ENCODE results near the gene SLC25A31.

Gene SLC25A31

GRCh38 chr4:127781300-127782024 lies 51.3 kb downstream of the SLC25A31 start:
- in situ Hi-C loops (cut with MboI; ENCODE audit: low pct_unique_long_range_greater_than_20kb, low sequenced_read_pairs, unreplicated experiment), result no loop called here
- DNase-seq (ENCODE audit: low spot score), result peak; percentile 12
- TF ChIP-seq, protein P1, sequence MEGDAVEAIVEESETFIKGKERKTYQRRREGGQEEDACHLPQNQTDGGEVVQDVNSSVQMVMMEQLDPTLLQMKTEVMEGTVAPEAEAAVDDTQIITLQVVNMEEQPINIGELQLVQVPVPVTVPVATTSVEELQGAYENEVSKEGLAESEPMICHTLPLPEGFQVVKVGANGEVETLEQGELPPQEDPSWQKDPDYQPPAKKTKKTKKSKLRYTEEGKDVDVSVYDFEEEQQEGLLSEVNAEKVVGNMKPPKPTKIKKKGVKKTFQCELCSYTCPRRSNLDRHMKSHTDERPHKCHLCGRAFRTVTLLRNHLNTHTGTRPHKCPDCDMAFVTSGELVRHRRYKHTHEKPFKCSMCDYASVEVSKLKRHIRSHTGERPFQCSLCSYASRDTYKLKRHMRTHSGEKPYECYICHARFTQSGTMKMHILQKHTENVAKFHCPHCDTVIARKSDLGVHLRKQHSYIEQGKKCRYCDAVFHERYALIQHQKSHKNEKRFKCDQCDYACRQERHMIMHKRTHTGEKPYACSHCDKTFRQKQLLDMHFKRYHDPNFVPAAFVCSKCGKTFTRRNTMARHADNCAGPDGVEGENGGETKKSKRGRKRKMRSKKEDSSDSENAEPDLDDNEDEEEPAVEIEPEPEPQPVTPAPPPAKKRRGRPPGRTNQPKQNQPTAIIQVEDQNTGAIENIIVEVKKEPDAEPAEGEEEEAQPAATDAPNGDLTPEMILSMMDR (IDR thresholded peaks at IDR 0.05; ENCODE audit: extremely low read depth, insufficient read depth, missing control alignments), result no peak

- TF ChIP-seq, protein P1 (IDR thresholded peaks at IDR 0.05; ENCODE audit: extremely low read depth, insufficient read depth, missing control alignments), result no peak
- in situ Hi-C loops (cut with MboI; ENCODE audit: low pct_unique_long_range_greater_than_20kb, low sequenced_read_pairs, unreplicated experiment), result no loop called here
- peak; percentile 93 for DNase-seq (ENCODE audit: low spot score)
Measured at GRCh38 chr4:127782025-127782274, 51.8 kb downstream of the SLC25A31 start.

DNA sequence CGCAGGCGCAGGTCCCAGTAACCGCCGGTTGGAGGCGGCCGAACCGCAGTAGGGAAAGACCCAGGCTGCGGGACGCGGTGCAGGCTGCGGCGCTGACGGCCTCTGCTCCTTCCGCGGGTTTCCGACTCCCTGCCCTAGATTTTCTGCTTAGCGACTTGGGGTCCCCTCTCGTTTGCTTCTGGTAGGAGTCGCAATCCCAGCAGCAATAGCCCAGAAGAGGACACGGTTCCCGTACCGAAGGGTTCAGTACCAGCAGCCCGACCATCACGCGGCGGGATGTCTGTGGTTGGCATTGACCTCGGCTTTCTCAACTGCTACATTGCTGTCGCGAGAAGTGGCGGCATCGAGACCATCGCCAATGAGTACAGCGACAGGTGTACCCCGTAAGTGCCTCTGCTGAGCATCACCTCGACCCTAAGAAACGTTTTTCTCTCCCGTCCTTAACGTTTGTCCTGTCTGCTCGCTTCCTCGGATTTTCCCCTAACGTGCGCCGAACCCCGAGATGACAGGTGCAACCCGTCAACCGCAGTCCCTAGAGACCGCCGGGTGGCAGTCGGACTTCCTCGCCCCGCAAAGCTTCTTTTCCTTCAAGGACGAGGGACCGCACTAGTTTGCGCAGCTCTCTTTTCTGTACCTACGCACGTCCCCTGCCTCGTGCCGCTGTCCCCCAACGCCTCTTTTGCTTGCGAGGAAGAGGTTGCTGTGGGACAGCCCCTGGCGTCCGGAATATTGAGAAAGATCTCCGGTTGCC lies 52.2 kb downstream of the SLC25A31 start, which contains the start of gene HSPA4L:
HSPA4L (plus strand) TSS at position 48 of the 751 bp plus-strand sequence; CDS start at position 277, 229 bp downstream.
- in situ Hi-C loops (cut with MboI; ENCODE audit: low pct_unique_long_range_greater_than_20kb, low sequenced_read_pairs, unreplicated experiment), result no loop called here
- TF ChIP-seq, protein P1 (IDR thresholded peaks at IDR 0.05; ENCODE audit: extremely low read depth, insufficient read depth, missing control alignments), result peak; percentile 41
- DNase-seq (ENCODE audit: low spot score), result peak; percentile 64

GRCh38 chr4:127783026-127783769 lies 53.0 kb downstream of the SLC25A31 start:
- no peak for DNase-seq (ENCODE audit: low spot score)
- in situ Hi-C loops (cut with MboI; ENCODE audit: low pct_unique_long_range_greater_than_20kb, low sequenced_read_pairs, unreplicated experiment), result no loop called here
- TF ChIP-seq, protein P1 (IDR thresholded peaks at IDR 0.05; ENCODE audit: extremely low read depth, insufficient read depth, missing control alignments), result no peak

GRCh38 chr4:127783955-127784770 lies 54.0 kb downstream of the SLC25A31 start:
- DNase-seq (ENCODE audit: low spot score), result peak; percentile 41
- in situ Hi-C loops (cut with MboI; ENCODE audit: low pct_unique_long_range_greater_than_20kb, low sequenced_read_pairs, unreplicated experiment), result no loop called here
- TF ChIP-seq, protein P1 (IDR thresholded peaks at IDR 0.05; ENCODE audit: extremely low read depth, insufficient read depth, missing control alignments), result no peak

GRCh38 chr4:127788517-127788916 lies 58.3 kb downstream of the SLC25A31 start:
- in situ Hi-C loops (cut with MboI; ENCODE audit: low pct_unique_long_range_greater_than_20kb, low sequenced_read_pairs, unreplicated experiment), result no loop called here
- no peak for DNase-seq (ENCODE audit: low spot score)
- TF ChIP-seq, protein P1 (IDR thresholded peaks at IDR 0.05; ENCODE audit: extremely low read depth, insufficient read depth, missing control alignments), result no peak
